Fibroblast of skin of right quadriceps (primary cell): ENCODE measurements around the gene LPAR2.

Experiments
- DNase-seq: peaks from one replicate; pipeline ENCODE4 v3.0.0-alpha.2; 2013

LPAR2 gene

GRCh38 chr19:19594381-19594780 lies 33.6 kb downstream of the LPAR2 start:
- no peak for DNase-seq

- no peak for DNase-seq
Observed at GRCh38 chr19:19592690-19593089, 35.3 kb downstream of the LPAR2 start.

- DNase-seq: peak; percentile 97
Observed at GRCh38 chr19:19591133-19591825, 36.7 kb downstream of the LPAR2 start.

- DNase-seq: peak; percentile 14
Observed at GRCh38 chr19:19588546-19588945, 39.5 kb downstream of the LPAR2 start.

GRCh38 chr19:19587771-19588170 lies 40.2 kb downstream of the LPAR2 start:
- no peak for DNase-seq

- DNase-seq: no peak
Observed at GRCh38 chr19:19584356-19584755, 43.7 kb downstream of the LPAR2 start.

GRCh38 chr19:19582471-19582870 lies 45.5 kb downstream of the LPAR2 start:
- DNase-seq: no peak

- DNase-seq: no peak
Observed at GRCh38 chr19:19581391-19581790, 46.6 kb downstream of the LPAR2 start.

- DNase-seq: no peak
Observed at GRCh38 chr19:19580418-19580817, 47.6 kb downstream of the LPAR2 start.

- no peak for DNase-seq
Observed at GRCh38 chr19:19579533-19580361, 48.3 kb downstream of the LPAR2 start.

GRCh38 chr19:19578252-19578651 lies 49.8 kb downstream of the LPAR2 start:
- DNase-seq: no peak

GRCh38 chr19:19575411-19575810 lies 52.6 kb downstream of the LPAR2 start:
- no peak for DNase-seq
